Kasumi-1 (cell line): Measurements from ENCODE around the gene TRAPPC5.

ENCODE experiments used
- DNase-seq, 2 experiments: peaks; one replicate each; lab custom pipeline; 2025; lab: John Stamatoyannopoulos, UW

The TRAPPC5 gene

GRCh38 chr19:7676376-7676775 is 4.3 kb upstream of the TRAPPC5 start:
- DNase-seq = peak; percentile 72 to 76

- DNase-seq = peak in 1 of 2 experiments; percentile 51
Measured at GRCh38 chr19:7676854-7677253, 3.8 kb upstream of the TRAPPC5 start, which contains the start of gene MCEMP1. TSS of gene MCEMP1 (plus strand) at chr19:7677090. CDS start at chr19:7677121, 31 bp downstream.

- DNase-seq = no peak
Measured at GRCh38 chr19:7677669-7678311, 2.8 kb upstream of the TRAPPC5 start.

GRCh38 chr19:7678971-7679751 is 1.5 kb upstream of the TRAPPC5 start:
- peak; percentile 29 to 30 for DNase-seq

- DNase-seq = no peak
Measured at GRCh38 chr19:7679771-7680605, 645 bp upstream of the TRAPPC5 start.

GRCh38 chr19:7681340-7682174 is 924 bp downstream of the TRAPPC5 start:
- DNase-seq = peak; percentile 94 to 97

- DNase-seq = no peak
Measured at GRCh38 chr19:7682175-7682855, 1.7 kb downstream of the TRAPPC5 start.

GRCh38 chr19:7685546-7686445 is 5.2 kb downstream of the TRAPPC5 start:
- DNase-seq = no peak

- no peak for DNase-seq
Measured at GRCh38 chr19:7687177-7687576, 6.5 kb downstream of the TRAPPC5 start.

GRCh38 chr19:7689165-7689564 is 8.5 kb downstream of the TRAPPC5 start:
- no peak for DNase-seq

GRCh38 chr19:7690779-7691258 is 10.2 kb downstream of the TRAPPC5 start:
- DNase-seq = no peak

GRCh38 chr19:7691497-7691896 is 10.9 kb downstream of the TRAPPC5 start:
- no peak for DNase-seq

GRCh38 chr19:7692417-7693088 is 11.9 kb downstream of the TRAPPC5 start:
- DNase-seq = no peak

- DNase-seq = no peak
Measured at GRCh38 chr19:7694499-7694898, 13.9 kb downstream of the TRAPPC5 start.

GRCh38 chr19:7697721-7698287 is 17.2 kb downstream of the TRAPPC5 start:
- DNase-seq = no peak

GRCh38 chr19:7698583-7698982 is 17.9 kb downstream of the TRAPPC5 start:
- DNase-seq = no peak

- DNase-seq = no peak
Measured at GRCh38 chr19:7699003-7699402, 18.4 kb downstream of the TRAPPC5 start.

- no peak for DNase-seq
Measured at GRCh38 chr19:7699417-7700401, 19.1 kb downstream of the TRAPPC5 start.
